Heart left ventricle (tissue), 16 donors: Measurements from ENCODE around the gene ERMP1. TPM values are rescaled to one million over a fixed set of nuclear protein-coding genes. Genes with fewer than 3 reads are reported as not detected.
A peak's percentile ranks its signal among the peaks of the same experiment; 100 is the strongest.
"Not testable (repeated sequence)": the region's sequence is repeated elsewhere in the genome, so short reads cannot be mapped to it uniquely, and the experiment has no call there.

Source experiments
- ATAC-seq, 4 donors: fragments of 200-7000 bp; cut with Tn5 transposase; one replicate each; pipeline ENCODE4 v1.9.1; 2020 to 2022; ENCODE audit warnings: moderate library complexity in 4 of 4, mild to moderate bottlenecking in 3 of 4, moderate number of reproducible peaks in 1 of 4
- DNase-seq, 5 donors: peaks; one replicate each; pipeline ENCODE4 v3.0.0-alpha.2; 2020
- H3K27ac ChIP-seq, 12 donors: fragments of 200-600 bp; sonication (generic) in 4 of 12; one replicate each; pipeline versions ENCODE4 v1.5.0 to v1.8.0; 2016 to 2022; ENCODE audit warnings: mild to moderate bottlenecking in 2 of 12
- H3K27me3 ChIP-seq, 9 donors: fragments of 200-600 bp; sonication (generic) in 2 of 9; one replicate each; pipeline versions ENCODE4 v1.5.1 to v1.8.0; 2016 to 2022; ENCODE audit warnings: mild to moderate bottlenecking in 3 of 9
- H3K36me3 ChIP-seq, 9 donors: fragments of 200-600 bp; sonication (generic) in 2 of 9; one replicate each; pipeline versions ENCODE4 v1.5.0 to v1.8.0; 2018 to 2022; ENCODE audit warnings: mild to moderate bottlenecking in 2 of 9
- H3K4me1 ChIP-seq, 12 donors: fragments of 200-600 bp; sonication (generic) in 4 of 12; one replicate each; pipeline versions ENCODE4 v1.5.0 to v1.8.0; 2016 to 2022; ENCODE audit warnings: mild to moderate bottlenecking in 3 of 12
- H3K4me3 ChIP-seq, 12 donors: fragments of 200-600 bp; sonication (generic) in 4 of 12; one replicate each; pipeline versions ENCODE4 v1.5.0 to v1.8.0; 2017 to 2022; ENCODE audit warnings: mild to moderate bottlenecking in 9 of 12, moderate library complexity in 4 of 12
- H3K9me3 ChIP-seq, 12 donors: fragments of 200-600 bp; sonication (generic) in 4 of 12; one replicate each; pipeline versions ENCODE4 v1.5.0 to v1.8.0; 2016 to 2022; ENCODE audit warnings: mild to moderate bottlenecking in 1 of 12
- POLR2A ChIP-seq, 2 donors: fragments of 450-650 bp; IDR thresholded peaks; one replicate each; pipeline ENCODE4 v1.6.1; 2017; ENCODE audit warnings: antibody characterized with exemption in 2 of 2, mild to moderate bottlenecking in 2 of 2, moderate library complexity in 2 of 2
- WGBS, 4 donors: extraction: QIAGEN DNeasy Blood & Tissue Kit in 2 of 4; methylation state at CpG; one replicate each; pipeline versions ENCODE4 v1.1.5 to v1.1.7; 2013 to 2018; 5-methylcytosine and 5-hydroxymethylcytosine counted together
- intact Hi-C, 10 donors: fragments of 100-400 bp; cut with DNase I; formaldehyde crosslinking; loops; one replicate each; pipeline versions ENCODE4 v1.11.1 to v1.14.2; 2022
- polyA plus RNA-seq, 2 donors: library from polyadenylated mRNA; stranded (reverse); fragments of 200-250 nt; gene quantifications; one replicate each; pipeline ENCODE4 v1.2.3, GENCODE V29; 2013
- total RNA-seq, 9 donors: library from RNA; depleted of rRNA in 2 of 9; stranded (reverse); fragments of >200 nt in 2 of 9; fragmentation: NEBNext Ultra II Directional in 3 of 9; extraction: Animal tissue kit (Norgen Biotek cat#: 25700) in 3 of 9; gene quantifications; one replicate each; pipeline versions ENCODE4 v1.1.0 to v1.2.4, GENCODE V29; 2016 to 2023
- TF ChIP-seq, protein P1 (sequence below), 12 donors: fragments of 200-600 bp; sonication (generic) in 4 of 12; IDR thresholded peaks; one replicate each; pipeline versions ENCODE4 v1.5.0 to v1.8.0; 2018 to 2022; ENCODE audit warnings: antibody characterized with exemption in 12 of 12, mild to moderate bottlenecking in 5 of 12
- donor health status: ischemic (EF 13 %, LVEDD 7.1; RV severe dilation, severe dysfunction).
- donor health status: healthy with polysubstance abuse.
- donor health status: DM: no; HTN: yes; CAD: no.
- donor health status: DM: no; HTN: no; CAD: no.
- donor health status: ischemic (EF 25% LVEDD 6.9; RV normal size, moderate dysfunction).
- donor health status: ischemic (EF 25% LVEDD 5.7; RV mildly dilated, moderate dysfunction).
- donor health status: healthy.
- donor health status: DM: yes; HTN: yes; CAD: no.
- donor health status: ischemic (EF 35%, LVEDD 5.7; RV mildly dilated, moderate dysfunction).
- donor health status: nonischemic (EF 11% LVEDD 7.7; RV severe dilation, severe dysfunction).
- donor health status: DM: yes; HTN: yes; CAD: no.
- donor health status: PGD.
- donor health status: ischemic (EF 29% LVEDD 5.4; RV normal size, mild dysfunction).
- donor health status: nonischemic (EF 23%, LVEDD 6.1; RV moderate dilation, normal function).

ERMP1 gene
- total and polyA plus RNA-seq, 11 donors = 5.8 to 28.7 (median 20.5) TPM

DNA sequence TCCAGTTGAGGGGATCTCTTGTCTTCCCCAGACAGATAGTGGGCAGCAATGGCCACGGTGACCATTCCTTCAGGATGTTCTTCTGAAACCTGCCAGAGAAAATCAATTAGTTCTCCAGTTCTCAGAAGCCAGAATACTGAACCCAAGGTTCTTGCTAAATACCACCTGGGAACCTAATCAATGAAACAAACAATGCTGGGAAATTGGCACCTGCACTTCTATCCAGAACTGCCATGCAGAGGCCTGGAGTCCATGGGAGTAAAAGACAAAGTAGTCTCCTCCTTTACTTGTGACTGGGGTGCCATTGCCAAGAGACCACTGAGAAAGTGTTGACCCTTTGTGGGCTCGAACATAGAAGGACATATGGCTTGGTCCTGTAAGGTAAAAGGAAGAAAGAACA is 45.7 kb downstream of the ERMP1 start:
- DNase-seq = no peak
- Histone ChIP-seq H3K4me1 (peaks cover 0 to 26% (median 0%) of the 10 kb centered on the region in 12 donors), H3K9me3 (peaks cover 0 to 13% (median 5%) of the 10 kb centered on the region in 12 donors), H3K4me3 (no peak overlapping the region), H3K27ac (no peak overlapping the region), H3K36me3 (peaks cover 0 to 40% (median 18%) of the 10 kb centered on the region in 9 donors), H3K27me3 (no peaks in the 10 kb centered on the region)
- 94 to 100% (median 98%) methylated on average over 2 of the region's 2 CpGs for WGBS, 4 donors
- intact Hi-C loops = no loop called here
- TF ChIP-seq POLR2A (IDR thresholded peaks at IDR 0.05) = no peak
- TF ChIP-seq, protein P1, sequence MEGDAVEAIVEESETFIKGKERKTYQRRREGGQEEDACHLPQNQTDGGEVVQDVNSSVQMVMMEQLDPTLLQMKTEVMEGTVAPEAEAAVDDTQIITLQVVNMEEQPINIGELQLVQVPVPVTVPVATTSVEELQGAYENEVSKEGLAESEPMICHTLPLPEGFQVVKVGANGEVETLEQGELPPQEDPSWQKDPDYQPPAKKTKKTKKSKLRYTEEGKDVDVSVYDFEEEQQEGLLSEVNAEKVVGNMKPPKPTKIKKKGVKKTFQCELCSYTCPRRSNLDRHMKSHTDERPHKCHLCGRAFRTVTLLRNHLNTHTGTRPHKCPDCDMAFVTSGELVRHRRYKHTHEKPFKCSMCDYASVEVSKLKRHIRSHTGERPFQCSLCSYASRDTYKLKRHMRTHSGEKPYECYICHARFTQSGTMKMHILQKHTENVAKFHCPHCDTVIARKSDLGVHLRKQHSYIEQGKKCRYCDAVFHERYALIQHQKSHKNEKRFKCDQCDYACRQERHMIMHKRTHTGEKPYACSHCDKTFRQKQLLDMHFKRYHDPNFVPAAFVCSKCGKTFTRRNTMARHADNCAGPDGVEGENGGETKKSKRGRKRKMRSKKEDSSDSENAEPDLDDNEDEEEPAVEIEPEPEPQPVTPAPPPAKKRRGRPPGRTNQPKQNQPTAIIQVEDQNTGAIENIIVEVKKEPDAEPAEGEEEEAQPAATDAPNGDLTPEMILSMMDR (IDR thresholded peaks at IDR 0.05) = no peak
- no peak for ATAC-seq

DNA sequence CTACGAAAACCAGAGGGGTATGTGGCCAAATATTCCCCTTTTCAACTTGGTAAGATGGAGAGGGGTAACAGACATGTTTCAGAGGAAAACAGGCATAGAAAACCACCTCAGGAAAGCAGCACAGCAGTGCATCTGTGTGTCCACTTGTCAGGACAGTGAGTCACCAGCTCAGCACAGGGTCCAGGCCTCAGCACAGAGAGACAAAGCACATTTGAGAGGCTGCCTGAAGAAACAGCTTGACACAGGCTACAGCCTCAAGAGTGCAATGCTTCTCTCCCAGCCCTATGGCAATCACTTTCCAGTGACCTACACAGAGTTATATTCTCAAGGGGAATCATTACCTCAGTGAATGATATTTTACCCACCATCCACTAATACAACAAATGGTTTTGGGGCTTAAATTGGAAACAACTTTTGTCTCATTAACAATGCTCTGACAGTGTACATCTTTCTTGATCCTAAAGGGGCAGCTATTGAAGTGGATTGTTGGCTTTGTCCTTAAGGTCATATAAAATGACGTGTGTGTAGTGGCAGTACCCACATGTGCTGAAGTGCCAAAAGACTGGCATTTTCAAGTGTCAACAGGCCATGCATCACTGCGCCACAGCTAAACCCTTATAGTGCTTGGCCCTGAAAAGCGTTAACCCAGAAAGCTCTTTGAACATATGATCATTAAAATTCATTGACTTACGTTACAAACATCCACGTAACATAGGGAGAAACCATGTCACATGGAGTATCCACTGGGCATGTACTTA is 46.4 kb downstream of the ERMP1 start:
- peak; percentile 44 to 85 (median 66) for ATAC-seq
- H3K4me1 ChIP-seq = peaks cover 0 to 25% (median 0%) of the 10 kb centered on the region in 12 donors
- H3K36me3 ChIP-seq = peaks cover 0 to 45% (median 18%) of the 10 kb centered on the region in 9 donors
- no peak overlapping the region for H3K4me3 ChIP-seq
- TF ChIP-seq POLR2A (IDR thresholded peaks at IDR 0.05) = no peak
- TF ChIP-seq, protein P1 (IDR thresholded peaks at IDR 0.05) = no peak
- intact Hi-C loops = no loop called here
- H3K9me3 ChIP-seq = peaks cover 0 to 20% (median 7%) of the 10 kb centered on the region in 12 donors
- 80 to 89% (median 88%) methylated on average over 6 of the region's 6 CpGs for WGBS, 4 donors
- H3K27ac ChIP-seq = peak overlapping the region in 2 of 12 donors; percentile 10 to 14
- DNase-seq = no peak
- no peaks in the 10 kb centered on the region for H3K27me3 ChIP-seq

DNA sequence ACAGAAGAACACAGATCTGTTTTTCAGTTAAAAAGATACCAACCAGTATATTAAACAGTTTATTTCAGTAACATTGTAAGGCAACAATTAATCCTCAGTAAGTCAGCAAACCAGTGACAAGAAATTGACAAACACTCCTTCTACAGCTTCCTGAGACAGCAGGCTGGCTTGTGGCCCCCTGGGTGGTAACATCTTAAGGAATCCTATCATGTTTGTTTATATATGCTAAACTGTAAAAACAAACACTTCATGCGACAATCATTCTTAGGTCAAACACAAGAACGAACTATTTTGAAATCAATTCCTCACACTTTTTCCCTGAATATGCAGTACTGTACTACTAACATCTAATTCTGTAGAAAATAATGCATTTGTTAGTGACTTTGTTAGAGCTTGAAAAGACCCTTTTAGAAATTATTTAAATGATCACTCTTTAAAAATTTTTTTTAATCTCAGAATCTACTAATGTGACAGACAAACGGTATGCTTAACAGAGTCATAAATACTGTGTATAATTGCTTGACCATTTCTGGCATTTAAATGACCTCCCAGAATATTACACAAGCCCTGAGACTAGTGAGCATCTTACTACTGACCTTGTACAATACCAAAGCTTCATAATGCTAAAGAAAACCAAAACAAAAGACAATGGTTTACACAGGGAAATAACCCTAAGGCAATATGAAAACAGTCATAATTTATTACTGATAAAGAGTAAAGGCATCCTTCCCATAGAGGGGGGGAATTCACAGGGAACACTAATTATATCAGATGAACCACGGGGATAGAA is 48.2 kb downstream of the ERMP1 start:
- Histone ChIP-seq H3K4me3 (no peak overlapping the region), H3K4me1 (peaks cover 0 to 19% (median 0%) of the 10 kb centered on the region in 12 donors), H3K27me3 (no peaks in the 10 kb centered on the region), H3K27ac (peak overlapping the region in 3 of 12 donors; percentile 8 to 59 (median 17)), H3K36me3 (peaks cover 0 to 52% (median 29%) of the 10 kb centered on the region in 9 donors), H3K9me3 (peaks cover 0 to 28% (median 7%) of the 10 kb centered on the region in 12 donors)
- DNase-seq (no peak), ATAC-seq (no peak)
- intact Hi-C loops = no loop called here
- WGBS, 4 donors = 72 to 84% (median 81%) methylated on average over 4 of the region's 4 CpGs
- TF ChIP-seq, protein P1 (IDR thresholded peaks at IDR 0.05) = no peak
- TF ChIP-seq POLR2A (IDR thresholded peaks at IDR 0.05) = no peak

- WGBS, 4 donors = 88 to 95% (median 94%) methylated on average over 1 of the region's 1 CpG
- intact Hi-C loops = no loop called here
- Histone ChIP-seq H3K27ac (peak overlapping the region in 3 of 12 donors; percentile 8 to 59 (median 17)), H3K36me3 (peaks cover 0 to 59% (median 35%) of the 10 kb centered on the region in 9 donors), H3K27me3 (no peaks in the 10 kb centered on the region), H3K4me1 (peaks cover 0 to 22% (median 0%) of the 10 kb centered on the region in 12 donors), H3K9me3 (peaks cover 0 to 32% (median 7%) of the 10 kb centered on the region in 12 donors), H3K4me3 (no peak overlapping the region)
- ATAC-seq = peak in 3 of 4 donors; percentile 42 to 73 (median 64)
- DNase-seq = no peak
- TF ChIP-seq, protein P1 (IDR thresholded peaks at IDR 0.05) = no peak
- no peak for TF ChIP-seq POLR2A (IDR thresholded peaks at IDR 0.05)
Observed at GRCh38 chr9:5783982-5784381, 48.9 kb downstream of the ERMP1 start.

GRCh38 chr9:5783420-5783819 is 49.5 kb downstream of the ERMP1 start:
- H3K27me3 ChIP-seq, ATAC-seq, DNase-seq, H3K4me3 ChIP-seq, intact Hi-C loops: not testable (repeated sequence)
- Histone ChIP-seq H3K36me3 (peaks cover 0 to 65% (median 41%) of the 10 kb centered on the region in 9 donors), H3K27ac (peak overlapping the region in 1 of 12 donors; percentile 59), H3K9me3 (peaks cover 0 to 37% (median 11%) of the 10 kb centered on the region in 12 donors), H3K4me1 (peaks cover 0 to 22% (median 0%) of the 10 kb centered on the region in 12 donors)
- WGBS, 4 donors = 90 to 98% (median 97%) methylated on average over 3 of the region's 3 CpGs

DNA sequence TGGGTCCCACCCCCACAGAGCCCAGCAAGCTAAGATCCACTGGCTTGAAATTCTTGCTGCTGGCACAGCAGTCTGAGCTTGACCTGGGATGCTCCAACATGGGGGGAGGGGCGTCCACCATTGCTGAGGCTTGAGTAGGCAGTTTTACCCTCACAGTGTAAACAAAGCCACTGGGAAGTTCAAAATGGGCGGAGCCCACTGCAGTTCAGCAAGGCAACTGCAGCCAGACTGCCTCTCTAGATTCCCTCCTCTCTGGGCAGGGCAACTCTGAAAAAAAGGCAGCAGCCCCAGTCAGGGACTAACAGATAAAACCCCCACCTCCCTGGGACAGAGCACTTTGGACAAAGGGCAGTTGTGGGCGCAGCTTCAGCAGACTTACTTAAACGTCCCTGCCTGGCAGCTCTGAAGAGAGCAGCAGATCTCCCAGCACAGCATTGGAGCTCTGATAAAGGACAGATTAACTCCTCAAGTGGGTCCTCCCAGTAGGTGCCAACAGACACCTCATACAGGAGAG is 53.2 kb downstream of the ERMP1 start:
- 72 to 89% (median 80%) methylated on average over 2 to 4 of the region's 4 CpGs for WGBS, 4 donors
- peak in 2 of 5 donors; percentile 25 to 44 for DNase-seq
- H3K4me3 ChIP-seq, intact Hi-C loops, H3K27ac ChIP-seq, H3K27me3 ChIP-seq: not testable (repeated sequence)
- peak in 3 of 4 donors; percentile 73 to 81 (median 80) for ATAC-seq
- H3K36me3 ChIP-seq = peaks cover 0 to 74% (median 60%) of the 10 kb centered on the region in 9 donors
- H3K9me3 ChIP-seq = peaks cover 0 to 48% (median 12%) of the 10 kb centered on the region in 12 donors
- peaks cover 0 to 14% (median 0%) of the 10 kb centered on the region in 12 donors for H3K4me1 ChIP-seq
